ENCODE data around the gene CNTFR. TPM values are rescaled to one million over a fixed set of nuclear protein-coding genes. Genes with fewer than 3 reads are reported as not detected.

CNTFR gene
- total RNA-seq, 1 experiment from 2014 or later, result 0.78 TPM

- in situ Hi-C loops (cut with HindIII; ENCODE audit: low sequenced_read_pairs), result no loop called here
- DNase-seq (ENCODE audit: low spot score), result no peak
Measured at GRCh38 chr9:34623374-34624235, 34.1 kb upstream of the CNTFR start.

GRCh38 chr9:34620061-34620994 lies 30.8 kb upstream of the CNTFR start, which contains the start of gene DCTN3:
DCTN3 (minus strand) TSS chr9:34620495; CDS start chr9:34620464, 31 bp downstream.
- DNase-seq (ENCODE audit: low spot score), result peak; percentile 99
- in situ Hi-C loops (cut with HindIII; ENCODE audit: low sequenced_read_pairs), result no loop called here

GRCh38 chr9:34615132-34615531 lies 25.6 kb upstream of the CNTFR start:
- no peak for DNase-seq (ENCODE audit: low spot score)
- in situ Hi-C loops (cut with HindIII; ENCODE audit: low sequenced_read_pairs), result no loop called here

- peak; percentile 89 for DNase-seq (ENCODE audit: low spot score)
- in situ Hi-C loops (cut with HindIII; ENCODE audit: low sequenced_read_pairs), result no loop called here
Measured at GRCh38 chr9:34612788-34613390, 23.4 kb upstream of the CNTFR start.

- peak; percentile 86 for DNase-seq (ENCODE audit: low spot score)
- in situ Hi-C loops (cut with HindIII; ENCODE audit: low sequenced_read_pairs), result no loop called here
Measured at GRCh38 chr9:34611811-34612787, 22.6 kb upstream of the CNTFR start, which contains the start of gene RPP25L. RPP25L (minus strand) TSS chr9:34612097; CDS start chr9:34611296, 801 bp downstream.

DNA sequence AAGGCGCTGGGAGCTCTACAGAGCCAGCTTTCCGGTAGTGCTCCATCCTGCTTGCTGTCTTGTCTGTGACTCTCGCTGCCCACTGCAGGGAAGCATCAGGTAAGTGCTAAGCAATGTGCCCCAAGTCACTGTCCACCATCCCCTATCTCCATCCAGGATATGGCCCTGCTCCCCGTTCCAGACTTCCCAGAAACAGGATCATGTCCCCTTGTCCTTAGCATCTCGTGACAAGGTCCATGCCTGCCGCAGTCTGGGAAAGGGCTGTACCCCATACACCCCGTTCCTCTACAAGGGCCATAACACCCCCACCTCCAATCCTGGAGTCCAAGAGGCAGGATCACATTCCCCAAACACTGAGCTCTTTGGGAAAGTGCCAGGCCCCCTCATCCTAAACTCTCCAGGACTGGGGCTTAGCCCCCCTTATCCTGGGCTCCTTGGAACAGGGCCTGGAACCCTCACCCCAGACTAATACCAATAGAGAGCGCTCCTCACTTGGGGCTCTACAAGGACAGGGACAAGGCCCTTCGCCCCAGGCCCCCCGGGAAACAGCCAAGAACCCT lies 21.8 kb upstream of the CNTFR start:
- DNase-seq (ENCODE audit: low spot score), result peak; percentile 74
- in situ Hi-C loops (cut with HindIII; ENCODE audit: low sequenced_read_pairs), result no loop called here

DNA sequence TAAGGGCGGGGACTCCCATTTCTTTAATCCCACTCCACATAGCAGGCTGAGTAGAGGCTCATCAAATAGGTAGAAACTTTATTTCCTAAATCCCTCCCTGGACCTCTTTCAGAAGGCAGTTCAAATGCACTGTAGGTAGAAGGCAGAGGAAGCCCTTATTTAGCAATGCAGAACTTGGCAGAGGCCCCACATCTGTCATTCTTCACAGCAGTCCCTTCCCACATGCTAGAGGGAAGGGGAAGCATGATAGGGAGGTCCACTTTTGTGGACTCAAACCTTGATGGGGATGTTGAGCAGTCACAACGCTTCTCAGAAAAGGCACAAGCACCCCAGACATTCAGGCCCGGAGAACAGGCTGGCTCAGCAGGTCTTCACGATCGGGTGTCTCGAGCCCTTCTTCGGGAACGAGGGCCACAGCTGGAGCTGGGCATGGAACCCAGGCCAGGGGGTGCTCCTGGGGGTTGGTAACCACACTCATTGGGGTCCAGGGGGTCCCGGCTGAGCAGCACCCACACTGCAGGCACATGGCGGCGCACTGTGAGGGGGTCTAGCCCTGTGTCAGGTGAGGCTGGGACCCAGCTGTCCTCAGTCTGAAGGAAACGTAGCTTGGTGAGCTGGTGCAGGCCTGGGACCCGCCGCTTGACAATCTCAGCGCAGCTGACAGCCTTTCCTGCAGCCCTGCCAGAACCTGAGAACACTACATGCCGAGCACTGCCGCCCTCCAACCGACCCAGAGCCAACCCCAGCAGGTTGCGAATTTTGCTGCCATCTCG lies 21.1 kb upstream of the CNTFR start:
- in situ Hi-C loops (cut with HindIII; ENCODE audit: low sequenced_read_pairs), result no loop called here
- DNase-seq (ENCODE audit: low spot score), result peak; percentile 68

DNA sequence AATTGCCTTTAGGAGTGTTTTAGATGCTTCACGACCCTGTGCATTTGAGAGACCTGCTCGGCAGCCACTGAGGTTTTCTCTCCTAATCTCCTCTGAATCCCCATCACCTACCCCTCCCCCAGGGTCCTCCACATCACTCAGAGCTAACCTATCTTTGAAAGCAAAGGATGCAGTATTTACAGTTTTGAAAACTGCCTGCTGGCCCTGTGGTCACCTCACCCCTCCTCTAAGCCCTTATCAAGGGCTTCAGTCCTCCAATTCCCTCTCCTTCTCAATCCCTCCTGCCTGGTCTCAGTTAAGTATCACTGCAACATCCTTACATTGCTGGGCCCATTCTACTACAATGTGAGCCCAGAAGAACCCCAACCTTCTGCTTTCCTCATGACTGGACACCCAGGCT lies 17.8 kb upstream of the CNTFR start:
- in situ Hi-C loops (cut with HindIII; ENCODE audit: low sequenced_read_pairs), result no loop called here

GRCh38 chr9:34606905-34607304 lies 17.4 kb upstream of the CNTFR start:
- in situ Hi-C loops (cut with HindIII; ENCODE audit: low sequenced_read_pairs), result no loop called here
- no peak for DNase-seq (ENCODE audit: low spot score)

More for the DNA sequence above, 17.8 kb upstream of the CNTFR start:
- DNase-seq (ENCODE audit: low spot score), result no peak

DNA sequence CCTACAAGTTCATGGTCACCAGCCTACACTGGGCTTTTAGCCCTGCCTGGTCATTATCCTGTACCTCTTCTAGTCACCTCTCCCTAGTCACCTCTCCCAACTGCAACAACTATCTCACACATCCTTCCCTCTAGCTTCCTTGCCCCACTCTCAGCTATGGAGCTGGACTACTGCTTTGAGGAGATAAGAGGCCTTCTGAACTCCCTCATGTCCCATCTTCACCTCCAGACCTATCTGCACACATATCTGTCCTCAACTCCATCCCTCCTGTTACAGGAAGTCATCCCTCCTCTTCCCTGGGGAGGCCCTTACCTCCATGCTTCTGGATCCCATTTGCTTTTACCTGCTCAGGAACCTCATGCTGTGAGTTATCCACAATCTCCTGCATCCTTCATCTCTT lies 16.7 kb upstream of the CNTFR start:
- no peak for DNase-seq (ENCODE audit: low spot score)
- in situ Hi-C loops (cut with HindIII; ENCODE audit: low sequenced_read_pairs), result no loop called here

DNA sequence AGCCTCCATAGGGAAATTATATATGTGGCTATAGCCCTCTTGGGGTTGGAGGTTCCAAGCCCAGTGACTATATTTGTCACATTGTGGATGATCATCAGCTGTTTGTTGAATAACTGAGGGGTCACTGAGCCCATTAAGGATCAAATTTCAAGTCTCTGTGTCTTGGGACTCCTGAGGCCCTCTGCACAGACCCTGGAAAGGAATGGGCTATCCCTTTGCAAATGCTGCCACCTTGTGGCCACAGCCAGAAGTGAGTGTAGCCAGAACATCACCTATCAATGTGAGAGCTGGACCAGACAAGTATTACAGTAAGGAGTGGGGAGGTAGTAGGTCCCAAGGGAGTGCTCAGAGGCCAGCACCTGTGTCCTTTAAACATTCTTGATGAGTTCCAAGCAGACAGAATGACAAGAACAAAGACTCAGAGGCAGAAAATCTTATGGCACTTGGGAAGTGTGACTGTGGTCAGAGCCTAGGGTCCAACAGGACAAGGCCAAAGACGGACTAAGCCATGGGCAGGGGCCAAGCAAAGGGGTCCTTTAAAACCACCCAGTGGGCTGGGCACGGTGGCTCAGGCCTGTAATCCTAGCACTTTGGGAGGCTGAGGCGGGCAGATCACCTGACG lies 14.2 kb upstream of the CNTFR start:
- DNase-seq (ENCODE audit: low spot score), result peak; percentile 90
- in situ Hi-C loops (cut with HindIII; ENCODE audit: low sequenced_read_pairs), result no loop called here

GRCh38 chr9:34601937-34602573 lies 12.5 kb upstream of the CNTFR start:
- in situ Hi-C loops (cut with HindIII; ENCODE audit: low sequenced_read_pairs), result no loop called here
- DNase-seq (ENCODE audit: low spot score), result no peak

DNA sequence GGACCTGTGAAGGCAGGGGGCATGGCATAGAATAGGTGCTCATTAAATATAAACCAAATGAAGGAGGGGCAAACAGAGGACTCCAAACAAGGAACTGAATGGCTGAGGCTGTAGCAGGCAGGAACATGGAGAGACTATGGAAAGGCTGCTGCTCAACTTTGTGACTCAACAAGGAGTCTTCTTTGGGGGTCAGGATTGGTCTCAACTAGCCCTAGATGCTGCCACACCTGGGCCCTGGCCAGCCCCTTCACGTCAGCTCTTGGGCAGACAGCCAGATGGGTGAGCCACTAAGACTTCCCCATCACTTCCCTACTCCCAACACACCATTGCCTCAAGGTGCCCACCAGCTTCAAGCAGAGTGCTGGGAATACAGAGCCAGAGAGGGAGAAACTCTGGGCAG lies 11.4 kb upstream of the CNTFR start:
- DNase-seq (ENCODE audit: low spot score), result no peak
- in situ Hi-C loops (cut with HindIII; ENCODE audit: low sequenced_read_pairs), result no loop called here

- in situ Hi-C loops (cut with HindIII; ENCODE audit: low sequenced_read_pairs), result no loop called here
- no peak for DNase-seq (ENCODE audit: low spot score)
Measured at GRCh38 chr9:34599546-34599945, 10.0 kb upstream of the CNTFR start.

DNA sequence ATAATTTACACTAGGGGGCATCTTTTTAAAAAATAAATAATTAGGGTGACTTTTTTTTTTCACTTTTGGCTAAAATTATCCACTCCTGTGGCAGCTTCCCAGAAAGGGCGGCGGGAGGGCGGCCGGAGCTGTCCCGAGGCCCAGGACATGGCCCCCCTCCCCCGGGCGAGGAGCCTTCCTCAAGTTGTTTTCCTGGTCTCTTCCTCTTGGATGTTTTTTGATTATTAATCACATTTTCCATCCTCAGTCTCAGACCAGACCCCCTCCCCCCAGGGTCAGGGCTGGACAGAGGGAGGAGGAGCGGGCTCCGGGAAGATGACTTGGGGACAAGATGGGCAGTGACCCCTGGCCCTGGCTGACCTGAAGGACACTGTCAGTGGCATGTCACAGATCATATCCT lies 4.7 kb upstream of the CNTFR start:
- in situ Hi-C loops (cut with HindIII; ENCODE audit: low sequenced_read_pairs), result no loop called here
- DNase-seq (ENCODE audit: low spot score), result no peak

DNA sequence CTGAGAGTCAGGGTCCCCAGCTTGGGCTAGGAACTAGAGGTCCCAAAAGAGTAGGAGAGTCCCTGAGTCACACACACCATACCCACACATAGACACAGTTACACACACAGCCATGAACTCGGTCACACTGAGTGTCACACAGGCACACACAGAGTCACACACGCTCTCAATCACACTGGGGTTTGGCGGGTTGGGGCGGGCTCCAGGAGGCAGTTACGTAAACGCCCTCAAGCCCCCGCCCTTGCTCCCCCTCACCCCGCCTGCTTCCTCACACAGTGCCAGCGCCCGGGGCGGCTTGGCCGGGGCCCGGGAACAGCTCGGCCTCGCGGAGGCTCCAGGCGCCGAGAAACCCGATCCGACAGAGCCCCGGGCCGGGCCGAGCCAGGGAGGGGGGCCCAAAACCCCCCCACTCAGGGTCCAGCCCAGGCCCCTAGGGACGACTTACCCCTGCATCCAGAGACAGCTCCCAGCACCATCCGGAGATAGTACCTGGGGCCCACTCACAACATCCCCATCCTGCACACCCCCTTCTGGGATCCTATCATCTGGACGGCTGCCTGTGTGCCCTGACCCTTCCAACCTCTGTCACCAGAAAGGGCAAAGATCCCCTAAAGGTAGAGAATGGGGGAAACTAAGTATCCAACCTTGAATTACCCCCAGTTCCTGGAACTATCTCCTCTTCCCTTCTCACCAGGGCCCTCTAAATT lies 3.5 kb upstream of the CNTFR start:
- peak; percentile 77 for DNase-seq (ENCODE audit: low spot score)
- in situ Hi-C loops (cut with HindIII; ENCODE audit: low sequenced_read_pairs), result no loop called here
